Transverse colon (tissue), 4 donors: ENCODE measurements around the gene PCGF2. TPM values are rescaled to one million over a fixed set of nuclear protein-coding genes. Genes with fewer than 3 reads are reported as not detected.

Source experiments
- DNase-seq: peaks from one replicate; pipeline ENCODE4 v3.0.0-alpha.2; 2019
- H3K27ac ChIP-seq, 4 donors: fragments of 200-600 bp; sonication (generic); 2 replicates each; pipeline ENCODE4 v1.5.1; 2016 to 2018; ENCODE audit warnings: inconsistent platforms in 4 of 4
- H3K27me3 ChIP-seq: fragments of 200-600 bp; sonication (generic); 2 replicates; pipeline ENCODE4 v1.5.1; 2017; ENCODE audit warnings: inconsistent platforms
- H3K36me3 ChIP-seq, 4 donors: fragments of 200-600 bp; sonication (generic); 2 replicates each; pipeline ENCODE4 v1.5.1; 2017 to 2019; ENCODE audit warnings: inconsistent platforms in 4 of 4
- H3K4me1 ChIP-seq, 4 donors: fragments of 200-600 bp; sonication (generic); 2 replicates each; pipeline ENCODE4 v1.5.1; 2017 to 2020; ENCODE audit warnings: inconsistent platforms in 4 of 4
- H3K4me3 ChIP-seq, 4 donors: fragments of 200-600 bp; sonication (generic); 1 replicate in 1 of 4; 2 replicates in 3 of 4; pipeline versions ENCODE4 v1.5.1 to v1.6.1; 2017 to 2019; ENCODE audit warnings: inconsistent platforms in 4 of 4
- H3K9me3 ChIP-seq, 2 donors: fragments of 200-600 bp; sonication (generic); 2 replicates each; pipeline ENCODE4 v1.5.1; 2017 to 2019; ENCODE audit warnings: inconsistent platforms in 2 of 2
- EP300 ChIP-seq: sonication (generic); formaldehyde crosslinking; IDR thresholded peaks from one replicate; pipeline ENCODE4 v1.6.1; 2017; ENCODE audit warnings: antibody characterized with exemption, low read depth
- POLR2A ChIP-seq: fragments of 450-650 bp; IDR thresholded peaks from one replicate; pipeline ENCODE4 v1.6.1; 2016; ENCODE audit warnings: antibody characterized with exemption, mild to moderate bottlenecking, moderate library complexity
- POLR2AphosphoS5 ChIP-seq, 3 donors: sonication (generic); formaldehyde crosslinking; IDR thresholded peaks; one replicate each; pipeline ENCODE4 v1.6.1; 2016; ENCODE audit warnings: antibody characterized with exemption in 3 of 3
- WGBS, 2 donors: methylation state at CpG; one replicate each; pipeline ENCODE4 v1.1.5; 2018; ENCODE audit warnings: low coverage in 1 of 2; 5-methylcytosine and 5-hydroxymethylcytosine counted together
- in situ Hi-C, 4 donors: fragments of 200-750 bp; cut with MboI; loops; one replicate each; pipeline versions ENCODE4 v1.15.0 to v1.15.1; 2017; ENCODE audit warnings: low sequenced_read_pairs in 3 of 4, low pct_ligation_motif_present in 1 of 4, low pct_unique_long_range_greater_than_20kb in 1 of 4
- intact Hi-C: fragments of 100-400 bp; cut with DNase I; formaldehyde crosslinking; loops from one replicate; pipeline ENCODE4 v1.15.1; 2023; ENCODE audit warnings: low total_unique reads
- small RNA-seq, 4 donors: library from RNA; depleted of rRNA; stranded (forward); fragments of <200 nt; gene quantifications; one replicate each; pipeline ENCODE3, GENCODE V24; 2016
- total RNA-seq, 4 donors: library from RNA; depleted of rRNA; stranded (reverse); fragments of >200 nt; gene quantifications; one replicate each; pipeline ENCODE4 v1.1.0, GENCODE V29; 2016
- TF ChIP-seq, protein P1 (sequence below), 5 experiments: fragments of 200-600 bp in 3 of 5; fragments of 450-650 bp in 2 of 5; sonication (generic) in 3 of 5; IDR thresholded peaks; 1 replicate in 2 of 5; 2 replicates in 3 of 5; pipeline ENCODE4 v1.5.1; 2016 to 2017; ENCODE audit warnings: antibody characterized with exemption in 5 of 5, inconsistent platforms in 3 of 5, mild to moderate bottlenecking in 2 of 5, moderate library complexity in 1 of 5

The PCGF2 gene
- total RNA-seq, 4 donors from 2014 or later = 9.1 to 41.9 (median 12.2) TPM

DNA sequence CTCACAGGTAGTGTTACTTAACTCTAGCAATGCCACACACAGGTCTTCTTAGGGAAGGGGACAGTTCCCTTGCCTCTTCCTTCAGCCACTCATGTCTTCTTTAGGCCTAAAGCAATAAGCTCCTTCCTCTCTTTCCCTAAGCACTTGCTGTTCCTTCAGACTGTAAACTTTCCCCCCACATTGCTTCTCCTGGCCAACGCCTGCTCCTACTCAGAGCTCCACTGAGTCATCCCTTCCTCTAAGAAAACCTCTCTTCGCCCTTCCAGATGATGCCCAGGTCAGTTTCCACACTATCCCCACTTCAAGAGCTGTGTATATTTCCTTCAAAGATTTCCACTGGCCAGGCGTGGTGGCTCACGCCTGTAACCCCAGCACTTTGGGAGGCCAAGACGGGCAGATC, 60.9 kb downstream of the PCGF2 start:
- Histone ChIP-seq H3K4me3 (no peak overlapping the region), H3K9me3 (no peaks in the 10 kb centered on the region), H3K36me3 (no peaks in the 10 kb centered on the region), H3K4me1 (no peaks in the 10 kb centered on the region), H3K27ac (no peak overlapping the region), H3K27me3 (no peaks in the 10 kb centered on the region)
- intact Hi-C loops (no loop called here), in situ Hi-C loops (no loop called here)
- WGBS, 2 donors = 71 to 92% methylated on average over 2 to 5 of the region's 5 CpGs
- TF ChIP-seq POLR2A (no peak), POLR2AphosphoS5 (IDR thresholded peaks at IDR 0.05) (no peak), EP300 (no peak)
- TF ChIP-seq, protein P1, sequence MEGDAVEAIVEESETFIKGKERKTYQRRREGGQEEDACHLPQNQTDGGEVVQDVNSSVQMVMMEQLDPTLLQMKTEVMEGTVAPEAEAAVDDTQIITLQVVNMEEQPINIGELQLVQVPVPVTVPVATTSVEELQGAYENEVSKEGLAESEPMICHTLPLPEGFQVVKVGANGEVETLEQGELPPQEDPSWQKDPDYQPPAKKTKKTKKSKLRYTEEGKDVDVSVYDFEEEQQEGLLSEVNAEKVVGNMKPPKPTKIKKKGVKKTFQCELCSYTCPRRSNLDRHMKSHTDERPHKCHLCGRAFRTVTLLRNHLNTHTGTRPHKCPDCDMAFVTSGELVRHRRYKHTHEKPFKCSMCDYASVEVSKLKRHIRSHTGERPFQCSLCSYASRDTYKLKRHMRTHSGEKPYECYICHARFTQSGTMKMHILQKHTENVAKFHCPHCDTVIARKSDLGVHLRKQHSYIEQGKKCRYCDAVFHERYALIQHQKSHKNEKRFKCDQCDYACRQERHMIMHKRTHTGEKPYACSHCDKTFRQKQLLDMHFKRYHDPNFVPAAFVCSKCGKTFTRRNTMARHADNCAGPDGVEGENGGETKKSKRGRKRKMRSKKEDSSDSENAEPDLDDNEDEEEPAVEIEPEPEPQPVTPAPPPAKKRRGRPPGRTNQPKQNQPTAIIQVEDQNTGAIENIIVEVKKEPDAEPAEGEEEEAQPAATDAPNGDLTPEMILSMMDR (IDR thresholded peaks at IDR 0.05) = no peak
- DNase-seq = no peak

DNA sequence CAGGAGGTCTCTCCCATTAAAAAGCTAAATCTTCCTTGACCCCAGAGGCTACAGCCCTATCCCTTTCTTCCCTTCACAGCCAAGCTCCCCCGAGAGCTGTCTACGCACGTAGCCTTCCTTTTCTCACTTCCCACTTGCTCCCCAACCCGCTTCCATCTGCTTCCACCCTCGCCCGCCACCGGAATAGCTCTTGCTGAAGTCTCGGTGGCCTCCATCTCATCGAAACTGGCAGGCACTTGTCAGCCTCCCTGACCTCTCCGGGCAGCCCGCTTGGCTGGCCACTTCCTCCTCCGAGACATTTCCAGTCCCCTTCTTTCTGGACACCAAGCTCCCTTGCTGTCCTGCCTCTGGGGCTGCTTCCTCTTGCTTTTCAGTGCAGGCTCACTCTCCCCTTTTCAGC, 62.6 kb downstream of the PCGF2 start:
- in situ Hi-C loops (no loop called here), intact Hi-C loops (no loop called here)
- no peaks in the 10 kb centered on the region for H3K9me3 ChIP-seq
- H3K4me1 ChIP-seq = no peaks in the 10 kb centered on the region
- no peaks in the 10 kb centered on the region for H3K36me3 ChIP-seq
- WGBS, 2 donors = 85 to 87% methylated on average over 3 to 12 of the region's 12 CpGs
- no peak overlapping the region for H3K27ac ChIP-seq
- DNase-seq = peak; percentile 21
- TF ChIP-seq POLR2AphosphoS5 (IDR thresholded peaks at IDR 0.05) (no peak), EP300 (no peak), POLR2A (no peak)
- TF ChIP-seq, protein P1 (IDR thresholded peaks at IDR 0.05) = no peak
- H3K4me3 ChIP-seq = no peak overlapping the region
- H3K27me3 ChIP-seq = no peaks in the 10 kb centered on the region

Small RNA genes within 50 kb of the gene (small RNA-seq; reads per million reads assigned to genes)
- gene MIR4726 = 0 reads per million in 4 donors
- gene MIR4734 = 0 reads per million in 4 donors
- gene RNA5SP440 = 5.9 to 11.6 (median 9.0) reads per million in 4 donors
- gene RNU6-866P = 0 reads per million in 4 donors

Other genes starting within 250 kb of the PCGF2 start
- 1 to 10 TPM; 1.8 to 8.8 (median 5.2) TPM for gene SRCIN1, start 142.4 kb downstream of the PCGF2 start, total RNA-seq
- 1 to 10 TPM in 1 of 4 donors, under 1 TPM in 3; 0.14 to 3.8 (median 0.61) TPM for gene EPOP, start 73.4 kb downstream of the PCGF2 start, total RNA-seq
- gene MLLT6, start 43.1 kb downstream of the PCGF2 start, total RNA-seq = 100 to 1,000 TPM in 2 of 4 donors, 10 to 100 TPM in 2; 68.7 to 272 (median 100) TPM
- gene CISD3, start 18.0 kb downstream of the PCGF2 start, total RNA-seq = 10 to 100 TPM; 11.2 to 35.0 (median 20.5) TPM
- gene PSMB3, start 4.4 kb upstream of the PCGF2 start, total RNA-seq = 100 to 1,000 TPM; 137 to 169 (median 159) TPM
- gene PIP4K2B, start 51.2 kb upstream of the PCGF2 start, total RNA-seq = 10 to 100 TPM; 15.3 to 63.5 (median 23.5) TPM
- 10 to 100 TPM; 22.1 to 97.3 (median 37.5) TPM for gene CWC25, start 77.0 kb upstream of the PCGF2 start, total RNA-seq
- 1,000 to 10,000 TPM in 1 of 4 donors, 100 to 1,000 TPM in 3; 386 to 1,109 (median 710) TPM for gene RPL23, start 105.4 kb upstream of the PCGF2 start, total RNA-seq
- 100 to 1,000 TPM; 117 to 553 (median 307) TPM for gene LASP1, start 121.7 kb upstream of the PCGF2 start, total RNA-seq
- gene FBXO47, start 219.1 kb upstream of the PCGF2 start, total RNA-seq = not detected